WTC11 (cell line): ENCODE data around the gene FUT8. TPM values are rescaled to one million over a fixed set of nuclear protein-coding genes. Genes with fewer than 3 reads are reported as not detected.

Experiments
- ATAC-seq: fragments of 200-7000 bp; cut with Tn5 transposase; 2 replicates; pipeline ENCODE4 v1.10.0; 2021; ENCODE audit warnings: mild to moderate bottlenecking, moderate library complexity
- CTCF ChIA-PET: fragments of 300-600 bp; sonication (Branson Sonifier 250); formaldehyde crosslinking; loops from one replicate; lab custom pipeline; 2021; ENCODE audit warnings: antibody characterized with exemption; lab: Charles Lee
- POLR2A ChIA-PET: fragments of 350-600 bp; sonication (Branson Sonifier 250); formaldehyde crosslinking; loops from one replicate; lab custom pipeline; 2021; ENCODE audit warnings: antibody characterized with exemption; lab: Charles Lee
- DNase-seq: peaks from one replicate; pipeline ENCODE4 v3.0.0; 2021; ENCODE audit warnings: low spot score
- H3K27ac Mint-ChIP-seq: 2 replicates; pipeline ENCODE4 v1.8.0; 2021; ENCODE audit warnings: mixed read lengths
- H3K27me3 Mint-ChIP-seq: 2 replicates; pipeline ENCODE4 v1.8.0; 2021; ENCODE audit warnings: low read depth, mild to moderate bottlenecking, moderate library complexity, mixed read lengths
- H3K36me3 Mint-ChIP-seq: 2 replicates; pipeline ENCODE4 v1.8.0; 2021; ENCODE audit warnings: mixed read lengths
- H3K4me1 Mint-ChIP-seq: 2 replicates; pipeline ENCODE4 v1.8.0; 2022; ENCODE audit warnings: mixed read lengths
- H3K4me3 Mint-ChIP-seq: 2 replicates; pipeline ENCODE4 v1.8.0; 2021; ENCODE audit warnings: mild to moderate bottlenecking, moderate library complexity, mixed read lengths
- H3K9me3 Mint-ChIP-seq: 2 replicates; pipeline ENCODE4 v1.8.0; 2021; ENCODE audit warnings: mixed read lengths
- ATF1 ChIP-seq: sonication (generic); formaldehyde crosslinking; IDR thresholded peaks from 2 replicates; pipeline ENCODE4 v1.8.1; 2023; ENCODE audit warnings: mild to moderate bottlenecking, moderate library complexity, missing genetic modification reagents
- FOXJ3 ChIP-seq: sonication (generic); formaldehyde crosslinking; IDR thresholded peaks from 2 replicates; pipeline ENCODE4 v1.9.0; 2021; ENCODE audit warnings: missing genetic modification reagents, mild to moderate bottlenecking, borderline replicate concordance
- FOXP1 ChIP-seq: sonication (generic); formaldehyde crosslinking; IDR thresholded peaks from 2 replicates; pipeline ENCODE4 v1.8.0; 2022; ENCODE audit warnings: missing genetic modification reagents, mild to moderate bottlenecking, moderate library complexity, borderline replicate concordance
- GRHL2 ChIP-seq: fragments of 250-450 bp; sonication (Bioruptor Pico); IDR thresholded peaks from 2 replicates; pipeline ENCODE4 v1.8.0; 2022; ENCODE audit warnings: mild to moderate bottlenecking, moderate library complexity; ENCODE audit not compliant: insufficient replicate concordance, severe bottlenecking
- JUN ChIP-seq: sonication (generic); formaldehyde crosslinking; IDR thresholded peaks from 2 replicates; pipeline ENCODE4 v1.8.0; 2023; ENCODE audit warnings: mild to moderate bottlenecking, missing genetic modification reagents
- MXD4 ChIP-seq: fragments of 250-450 bp; sonication (Bioruptor Pico); IDR thresholded peaks from 2 replicates; pipeline ENCODE4 v1.8.0; 2021; ENCODE audit warnings: mild to moderate bottlenecking, moderate library complexity, borderline replicate concordance
- NFE2L1 ChIP-seq: sonication (generic); formaldehyde crosslinking; IDR thresholded peaks from 2 replicates; pipeline ENCODE4 v1.8.1; 2023; ENCODE audit warnings: missing genetic modification reagents
- NR3C1 ChIP-seq: sonication (generic); formaldehyde crosslinking; conservative IDR thresholded peaks from 2 replicates; pipeline ENCODE4 v1.8.1; 2023; ENCODE audit warnings: low read depth, mild to moderate bottlenecking, missing genetic modification reagents
- TP53 ChIP-seq: sonication (generic); formaldehyde crosslinking; IDR thresholded peaks from 2 replicates; pipeline ENCODE4 v1.8.1; 2023; ENCODE audit warnings: mild to moderate bottlenecking, missing genetic modification reagents
- ZBTB21 ChIP-seq: sonication (generic); formaldehyde crosslinking; IDR thresholded peaks from 2 replicates; pipeline ENCODE4 v1.8.1; 2023; ENCODE audit warnings: mild to moderate bottlenecking, missing genetic modification reagents, borderline replicate concordance
- ZNF121 ChIP-seq: sonication (generic); formaldehyde crosslinking; IDR thresholded peaks from 2 replicates; pipeline ENCODE4 v1.8.0; 2023; ENCODE audit warnings: missing genetic modification reagents
- ZNF138 ChIP-seq: sonication (generic); formaldehyde crosslinking; conservative IDR thresholded peaks from 2 replicates; pipeline ENCODE4 v1.8.1; 2022; ENCODE audit warnings: mild to moderate bottlenecking, moderate library complexity, missing genetic modification reagents
- total RNA-seq: library from RNA; stranded (reverse); gene quantifications from 3 replicates; pipeline ENCODE4 v1.2.3, GENCODE V29; 2021
- TF ChIP-seq, protein P1 (sequence below): sonication (generic); formaldehyde crosslinking; conservative IDR thresholded peaks from 2 replicates; pipeline ENCODE4 v1.8.1; 2022; ENCODE audit warnings: mild to moderate bottlenecking, missing genetic modification reagents
- TF ChIP-seq, protein P2 (sequence below): sonication (generic); formaldehyde crosslinking; IDR thresholded peaks from 2 replicates; pipeline ENCODE4 v1.8.0; 2022; ENCODE audit warnings: mild to moderate bottlenecking, missing genetic modification reagents
- TF ChIP-seq, protein P3 (sequence below): sonication (generic); formaldehyde crosslinking; IDR thresholded peaks from 2 replicates; pipeline ENCODE4 v1.8.1; 2022; ENCODE audit warnings: low read depth, missing genetic modification reagents, borderline replicate concordance
- TF ChIP-seq, protein P4 (sequence below): sonication (generic); formaldehyde crosslinking; IDR thresholded peaks from 2 replicates; pipeline ENCODE4 v1.8.1; 2023; ENCODE audit warnings: mild to moderate bottlenecking, missing genetic modification reagents, borderline replicate concordance
- TF ChIP-seq, protein P5 (sequence below): sonication (generic); formaldehyde crosslinking; IDR thresholded peaks from 2 replicates; pipeline ENCODE4 v1.8.1; 2022; ENCODE audit warnings: missing genetic modification reagents, borderline replicate concordance

FUT8 gene
- total RNA-seq, 1 experiment from 2014 or later = 37.9 TPM

DNA sequence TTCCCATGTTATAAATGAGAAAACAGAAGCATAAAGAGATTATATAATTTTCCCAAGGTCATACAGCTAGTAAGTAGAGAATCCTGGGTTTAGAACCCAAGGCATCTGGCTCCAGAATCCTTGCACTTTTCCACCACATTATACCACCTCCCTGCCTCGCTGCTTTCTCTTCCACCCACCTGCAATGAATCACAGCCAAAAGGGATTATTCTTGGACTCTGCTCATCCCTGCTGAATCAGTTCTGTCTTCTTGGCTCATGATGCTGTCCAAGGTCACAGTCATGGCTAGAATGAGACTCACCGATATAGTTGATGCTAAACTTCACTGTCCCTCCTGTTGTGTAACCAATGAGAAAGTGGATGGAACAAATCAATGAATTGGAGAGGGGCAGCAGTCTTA lies 356.6 kb downstream of the FUT8 start (continued):
- TF ChIP-seq, protein P1, sequence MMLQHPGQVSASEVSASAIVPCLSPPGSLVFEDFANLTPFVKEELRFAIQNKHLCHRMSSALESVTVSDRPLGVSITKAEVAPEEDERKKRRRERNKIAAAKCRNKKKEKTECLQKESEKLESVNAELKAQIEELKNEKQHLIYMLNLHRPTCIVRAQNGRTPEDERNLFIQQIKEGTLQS (CRISPR knock-in tag) = no peak

DNA sequence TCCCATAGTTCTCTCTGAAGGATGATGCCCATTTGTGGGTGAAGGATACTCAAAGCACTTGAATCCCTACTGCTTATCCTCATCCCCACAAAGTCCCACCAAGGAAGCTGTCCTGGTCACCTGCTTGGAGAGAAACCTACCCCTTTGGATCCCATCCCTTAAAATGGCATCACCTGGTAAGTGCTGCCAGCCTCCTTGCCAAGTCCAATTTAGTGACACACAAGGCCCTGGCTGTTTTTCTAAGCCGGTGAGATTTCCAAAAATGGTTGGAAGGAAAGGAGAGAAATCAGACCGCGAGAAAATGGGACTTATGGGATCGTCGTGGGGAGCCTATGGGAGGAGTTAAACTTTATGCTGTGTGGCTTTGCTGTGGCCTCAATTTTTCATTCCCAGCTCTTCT lies 358.2 kb downstream of the FUT8 start:
- Mint-ChIP-seq H3K27me3 (0 out of 2 replicates have a peak, but pooled peaks cover 3% of the 10 kb centered on the region), H3K36me3 (no peaks in the 10 kb centered on the region), H3K27ac (no peak overlapping the region), H3K9me3 (peaks cover 14% of the 10 kb centered on the region), H3K4me3 (no peak overlapping the region), H3K4me1 (no peaks in the 10 kb centered on the region)
- ATAC-seq (no peak), DNase-seq (no peak)
- ChIA-PET POLR2A (no interaction called here), CTCF (interaction anchor here (2.2 kb wide), 1 partner anchor 54 kb away, joined by 6 read pairs; no protein-coding TSS in a partner anchor)
- TF ChIP-seq ATF1 (no peak), GRHL2 (CRISPR knock-in tag) (no peak), JUN (CRISPR knock-in tag) (no peak), NR3C1 (no peak), NFE2L1 (no peak), MXD4 (CRISPR knock-in tag) (no peak), FOXP1 (CRISPR knock-in tag) (no peak), ZNF121 (CRISPR knock-in tag) (no peak)
- TF ChIP-seq, protein P2, sequence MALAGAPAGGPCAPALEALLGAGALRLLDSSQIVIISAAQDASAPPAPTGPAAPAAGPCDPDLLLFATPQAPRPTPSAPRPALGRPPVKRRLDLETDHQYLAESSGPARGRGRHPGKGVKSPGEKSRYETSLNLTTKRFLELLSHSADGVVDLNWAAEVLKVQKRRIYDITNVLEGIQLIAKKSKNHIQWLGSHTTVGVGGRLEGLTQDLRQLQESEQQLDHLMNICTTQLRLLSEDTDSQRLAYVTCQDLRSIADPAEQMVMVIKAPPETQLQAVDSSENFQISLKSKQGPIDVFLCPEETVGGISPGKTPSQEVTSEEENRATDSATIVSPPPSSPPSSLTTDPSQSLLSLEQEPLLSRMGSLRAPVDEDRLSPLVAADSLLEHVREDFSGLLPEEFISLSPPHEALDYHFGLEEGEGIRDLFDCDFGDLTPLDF (CRISPR knock-in tag) = no peak
- TF ChIP-seq, protein P3, sequence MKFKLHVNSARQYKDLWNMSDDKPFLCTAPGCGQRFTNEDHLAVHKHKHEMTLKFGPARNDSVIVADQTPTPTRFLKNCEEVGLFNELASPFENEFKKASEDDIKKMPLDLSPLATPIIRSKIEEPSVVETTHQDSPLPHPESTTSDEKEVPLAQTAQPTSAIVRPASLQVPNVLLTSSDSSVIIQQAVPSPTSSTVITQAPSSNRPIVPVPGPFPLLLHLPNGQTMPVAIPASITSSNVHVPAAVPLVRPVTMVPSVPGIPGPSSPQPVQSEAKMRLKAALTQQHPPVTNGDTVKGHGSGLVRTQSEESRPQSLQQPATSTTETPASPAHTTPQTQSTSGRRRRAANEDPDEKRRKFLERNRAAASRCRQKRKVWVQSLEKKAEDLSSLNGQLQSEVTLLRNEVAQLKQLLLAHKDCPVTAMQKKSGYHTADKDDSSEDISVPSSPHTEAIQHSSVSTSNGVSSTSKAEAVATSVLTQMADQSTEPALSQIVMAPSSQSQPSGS (CRISPR knock-in tag) = no peak
- TF ChIP-seq, protein P4, sequence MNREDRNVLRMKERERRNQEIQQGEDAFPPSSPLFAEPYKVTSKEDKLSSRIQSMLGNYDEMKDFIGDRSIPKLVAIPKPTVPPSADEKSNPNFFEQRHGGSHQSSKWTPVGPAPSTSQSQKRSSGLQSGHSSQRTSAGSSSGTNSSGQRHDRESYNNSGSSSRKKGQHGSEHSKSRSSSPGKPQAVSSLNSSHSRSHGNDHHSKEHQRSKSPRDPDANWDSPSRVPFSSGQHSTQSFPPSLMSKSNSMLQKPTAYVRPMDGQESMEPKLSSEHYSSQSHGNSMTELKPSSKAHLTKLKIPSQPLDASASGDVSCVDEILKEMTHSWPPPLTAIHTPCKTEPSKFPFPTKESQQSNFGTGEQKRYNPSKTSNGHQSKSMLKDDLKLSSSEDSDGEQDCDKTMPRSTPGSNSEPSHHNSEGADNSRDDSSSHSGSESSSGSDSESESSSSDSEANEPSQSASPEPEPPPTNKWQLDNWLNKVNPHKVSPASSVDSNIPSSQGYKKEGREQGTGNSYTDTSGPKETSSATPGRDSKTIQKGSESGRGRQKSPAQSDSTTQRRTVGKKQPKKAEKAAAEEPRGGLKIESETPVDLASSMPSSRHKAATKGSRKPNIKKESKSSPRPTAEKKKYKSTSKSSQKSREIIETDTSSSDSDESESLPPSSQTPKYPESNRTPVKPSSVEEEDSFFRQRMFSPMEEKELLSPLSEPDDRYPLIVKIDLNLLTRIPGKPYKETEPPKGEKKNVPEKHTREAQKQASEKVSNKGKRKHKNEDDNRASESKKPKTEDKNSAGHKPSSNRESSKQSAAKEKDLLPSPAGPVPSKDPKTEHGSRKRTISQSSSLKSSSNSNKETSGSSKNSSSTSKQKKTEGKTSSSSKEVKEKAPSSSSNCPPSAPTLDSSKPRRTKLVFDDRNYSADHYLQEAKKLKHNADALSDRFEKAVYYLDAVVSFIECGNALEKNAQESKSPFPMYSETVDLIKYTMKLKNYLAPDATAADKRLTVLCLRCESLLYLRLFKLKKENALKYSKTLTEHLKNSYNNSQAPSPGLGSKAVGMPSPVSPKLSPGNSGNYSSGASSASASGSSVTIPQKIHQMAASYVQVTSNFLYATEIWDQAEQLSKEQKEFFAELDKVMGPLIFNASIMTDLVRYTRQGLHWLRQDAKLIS (CRISPR knock-in tag) = no peak
- TF ChIP-seq, protein P5, sequence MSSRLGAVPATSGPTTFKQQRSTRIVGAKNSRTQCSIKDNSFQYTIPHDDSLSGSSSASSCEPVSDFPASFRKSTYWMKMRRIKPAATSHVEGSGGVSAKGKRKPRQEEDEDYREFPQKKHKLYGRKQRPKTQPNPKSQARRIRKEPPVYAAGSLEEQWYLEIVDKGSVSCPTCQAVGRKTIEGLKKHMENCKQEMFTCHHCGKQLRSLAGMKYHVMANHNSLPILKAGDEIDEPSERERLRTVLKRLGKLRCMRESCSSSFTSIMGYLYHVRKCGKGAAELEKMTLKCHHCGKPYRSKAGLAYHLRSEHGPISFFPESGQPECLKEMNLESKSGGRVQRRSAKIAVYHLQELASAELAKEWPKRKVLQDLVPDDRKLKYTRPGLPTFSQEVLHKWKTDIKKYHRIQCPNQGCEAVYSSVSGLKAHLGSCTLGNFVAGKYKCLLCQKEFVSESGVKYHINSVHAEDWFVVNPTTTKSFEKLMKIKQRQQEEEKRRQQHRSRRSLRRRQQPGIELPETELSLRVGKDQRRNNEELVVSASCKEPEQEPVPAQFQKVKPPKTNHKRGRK = no peak

DNA sequence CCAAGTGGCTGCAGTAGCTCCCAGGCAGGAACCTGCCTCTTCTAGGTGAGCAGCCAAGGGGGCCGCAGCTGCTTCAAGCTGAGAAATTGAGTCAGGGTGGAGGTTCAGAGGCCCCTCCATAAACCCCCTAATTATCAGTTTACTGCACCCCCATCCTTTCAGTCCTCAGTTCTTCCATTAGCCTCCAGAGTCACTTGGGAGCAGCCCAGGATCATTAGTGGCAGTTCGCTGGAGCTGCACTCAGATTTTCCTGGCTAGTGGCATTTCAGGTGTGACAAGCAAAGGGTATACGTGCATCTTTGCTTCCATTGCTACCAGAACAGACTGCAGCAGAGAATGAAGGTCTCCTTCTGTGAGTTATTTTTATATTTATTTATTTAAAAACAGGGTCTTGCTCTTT lies 358.7 kb downstream of the FUT8 start:
- DNase-seq = no peak
- no peak for ATAC-seq
- Mint-ChIP-seq H3K4me3 (no peak overlapping the region), H3K27ac (no peak overlapping the region), H3K9me3 (peaks cover 14% of the 10 kb centered on the region)
- CTCF ChIA-PET = interaction anchor here (2.2 kb wide), 1 partner anchor 53 kb away, joined by 6 read pairs; no protein-coding TSS in a partner anchor
- TF ChIP-seq ZBTB21 (CRISPR knock-in tag) = no peak
- no peak for TF ChIP-seq FOXJ3 (CRISPR knock-in tag)
- no peak for TF ChIP-seq ZNF138
- no peak for TF ChIP-seq TP53 (CRISPR knock-in tag)
- TF ChIP-seq, all 79 proteins: peak for 0
- H3K4me1 Mint-ChIP-seq = no peaks in the 10 kb centered on the region
- POLR2A ChIA-PET = no interaction called here
- H3K27me3 Mint-ChIP-seq = 0 out of 2 replicates have a peak, but pooled peaks cover 3% of the 10 kb centered on the region
- no peaks in the 10 kb centered on the region for H3K36me3 Mint-ChIP-seq
